IMR-90 (cell line): ENCODE measurements around the gene NCOR1.
"Not testable (repeated sequence)": the region's sequence is repeated elsewhere in the genome, so short reads cannot be mapped to it uniquely, and the experiment has no call there.

Experiments used
- BHLHE40 ChIP-seq: fragments of 150-350 bp; IDR thresholded peaks from 2 replicates; pipeline ENCODE4 v1.6.1; 2016; ENCODE audit warnings: mild to moderate bottlenecking, low read depth, low read length
- MAZ ChIP-seq: IDR thresholded peaks from 2 replicates; pipeline ENCODE4 v1.6.1; 2012; ENCODE audit warnings: low read depth, mild to moderate bottlenecking, low read length, improper control_type of control experiment, moderate library complexity, borderline replicate concordance
- POLR2A ChIP-seq: IDR thresholded peaks from 2 replicates; pipeline ENCODE4 v1.6.1; 2012; ENCODE audit warnings: mild to moderate bottlenecking, low read depth, low read length
- RAD21 ChIP-seq: IDR thresholded peaks from 2 replicates; pipeline ENCODE4 v1.6.1; 2012; ENCODE audit warnings: low read length, improper control_type of control experiment
- TF ChIP-seq, protein P1 (sequence below): conservative IDR thresholded peaks from 2 replicates; pipeline ENCODE4 v1.5.1; 2012; ENCODE audit warnings: mild to moderate bottlenecking, low read depth, low read length, improper control_type of control experiment

DNA sequence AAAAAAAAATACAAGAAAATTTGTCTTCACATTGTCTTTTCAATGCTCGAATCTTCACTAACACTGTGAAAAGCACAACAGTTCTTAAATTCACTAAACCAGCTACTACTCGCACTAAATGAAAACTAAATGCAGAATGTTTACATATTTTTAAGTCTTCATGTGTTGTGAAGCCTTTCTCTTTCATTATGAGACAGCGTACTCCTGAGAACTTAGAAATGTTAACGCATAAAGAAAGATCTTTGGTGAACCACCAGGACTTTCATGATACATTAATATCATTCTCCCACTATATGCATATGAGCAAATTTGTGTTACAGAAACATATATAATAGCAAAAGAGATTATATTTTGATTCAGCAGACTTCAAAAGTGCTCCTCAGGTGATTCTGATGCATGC is 48.6 kb downstream of the NCOR1 start:
- not testable (repeated sequence) for TF ChIP-seq RAD21, POLR2A, MAZ, BHLHE40
- TF ChIP-seq, protein P1, sequence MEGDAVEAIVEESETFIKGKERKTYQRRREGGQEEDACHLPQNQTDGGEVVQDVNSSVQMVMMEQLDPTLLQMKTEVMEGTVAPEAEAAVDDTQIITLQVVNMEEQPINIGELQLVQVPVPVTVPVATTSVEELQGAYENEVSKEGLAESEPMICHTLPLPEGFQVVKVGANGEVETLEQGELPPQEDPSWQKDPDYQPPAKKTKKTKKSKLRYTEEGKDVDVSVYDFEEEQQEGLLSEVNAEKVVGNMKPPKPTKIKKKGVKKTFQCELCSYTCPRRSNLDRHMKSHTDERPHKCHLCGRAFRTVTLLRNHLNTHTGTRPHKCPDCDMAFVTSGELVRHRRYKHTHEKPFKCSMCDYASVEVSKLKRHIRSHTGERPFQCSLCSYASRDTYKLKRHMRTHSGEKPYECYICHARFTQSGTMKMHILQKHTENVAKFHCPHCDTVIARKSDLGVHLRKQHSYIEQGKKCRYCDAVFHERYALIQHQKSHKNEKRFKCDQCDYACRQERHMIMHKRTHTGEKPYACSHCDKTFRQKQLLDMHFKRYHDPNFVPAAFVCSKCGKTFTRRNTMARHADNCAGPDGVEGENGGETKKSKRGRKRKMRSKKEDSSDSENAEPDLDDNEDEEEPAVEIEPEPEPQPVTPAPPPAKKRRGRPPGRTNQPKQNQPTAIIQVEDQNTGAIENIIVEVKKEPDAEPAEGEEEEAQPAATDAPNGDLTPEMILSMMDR: not testable (repeated sequence)
